GM12878 (cell line): ENCODE data around the gene SLC35E4. TPM values are rescaled to one million over a fixed set of nuclear protein-coding genes. Genes with fewer than 3 reads are reported as not detected.

ENCODE experiments used
- ATAC-seq: fragments of 200-7000 bp; cut with Tn5 transposase; 3 replicates; pipeline ENCODE4 v1.9.1; 2020; ENCODE audit warnings: mild to moderate bottlenecking, moderate library complexity
- BruUV-seq: library from RNA; stranded (reverse); fragments of 400-500 nt; replicated peaks from 2 replicates; lab custom pipeline; 2021; lab: Mats Ljungman, UMichigan
- CTCF ChIA-PET: fragments of 300-600 bp; sonication (Branson Sonifier 250); formaldehyde crosslinking; extraction: SDS; loops from one replicate; lab custom pipeline; 2021; ENCODE audit warnings: inconsistent platforms; lab: Yijun Ruan, JAX
- POLR2A ChIA-PET: fragments of 350-600 bp; formaldehyde crosslinking; extraction: SDS; loops from one replicate; lab custom pipeline; 2021; ENCODE audit warnings: inconsistent platforms; lab: Charles Lee
- RAD21 ChIA-PET: fragments of 300-600 bp; sonication (Branson Sonifier 250); formaldehyde crosslinking; loops from one replicate; lab custom pipeline; 2023; ENCODE audit warnings: antibody characterized with exemption; ENCODE audit not compliant: unreplicated experiment; lab: Charles Lee
- SMC1A ChIA-PET: fragments of 300-600 bp; sonication (Branson Sonifier 250); formaldehyde crosslinking; loops from one replicate; lab custom pipeline; 2023; ENCODE audit not compliant: unreplicated experiment, uncharacterized antibody; lab: Charles Lee
- DNase-seq: peaks from one replicate; pipeline ENCODE4 v3.0.0-alpha.2; 2011; ENCODE audit warnings: low read depth, low spot score
- FAIRE-seq: peaks from 3 replicates; lab custom pipeline; 2011; peaks lifted over from hg19 to GRCh38; lab: Jason Lieb, UNC
- H2AFZ ChIP-seq: 2 replicates; pipeline ENCODE4 v1.6.0; 2011; ENCODE audit warnings: low read depth, low read length, control low read depth; ENCODE audit not compliant: control insufficient read depth
- H3K27ac ChIP-seq: 2 replicates; pipeline ENCODE4 v1.5.1; 2011; ENCODE audit warnings: control low read depth; ENCODE audit not compliant: control insufficient read depth, insufficient read depth
- H3K27me3 ChIP-seq, 2 experiments: replicated peaks in 1 of 2; 2 replicates each; pipeline versions ENCODE4 v1.6.0 to v1.6.1; 2011; ENCODE audit warnings: low read length in 1 of 2; ENCODE audit not compliant: control insufficient read depth in 2 of 2, insufficient read depth in 2 of 2
- H3K36me3 ChIP-seq, 2 experiments: 2 replicates each; pipeline ENCODE4 v1.5.1; 2011; ENCODE audit warnings: low read length in 1 of 2; ENCODE audit not compliant: control insufficient read depth in 2 of 2, insufficient read depth in 2 of 2
- H3K4me1 ChIP-seq: 2 replicates; pipeline ENCODE4 v1.6.1; 2011; ENCODE audit warnings: mild to moderate bottlenecking, low read length, moderate library complexity, mixed read lengths; ENCODE audit not compliant: control insufficient read depth, insufficient read depth
- H3K4me2 ChIP-seq: 2 replicates; pipeline ENCODE4 v1.6.0; 2011; ENCODE audit warnings: control low read depth; ENCODE audit not compliant: control insufficient read depth, insufficient read depth
- H3K4me3 ChIP-seq: fragments of 200-600 bp; sonication (generic); 2 replicates; pipeline ENCODE4 v1.5.1; 2016
- H3K79me2 ChIP-seq: 2 replicates; pipeline ENCODE4 v1.6.0; 2011; ENCODE audit warnings: low read length; ENCODE audit not compliant: control insufficient read depth, insufficient read depth
- H3K9ac ChIP-seq: 2 replicates; pipeline ENCODE4 v1.8.0; 2011; ENCODE audit warnings: low read length, control low read depth, mixed read lengths; ENCODE audit not compliant: control insufficient read depth, insufficient read depth
- H3K9me3 ChIP-seq: replicated peaks from 3 replicates; pipeline ENCODE4 v1.5.1; 2011; ENCODE audit warnings: mild to moderate bottlenecking, low read length; ENCODE audit not compliant: control insufficient read depth, insufficient read depth
- H4K20me1 ChIP-seq: 2 replicates; pipeline ENCODE4 v1.6.0; 2011; ENCODE audit not compliant: control insufficient read depth, insufficient read depth
- KAT2A ChIP-seq: conservative IDR thresholded peaks from 2 replicates; pipeline ENCODE4 v1.6.1; 2011; ENCODE audit warnings: low read depth, low read length; ENCODE audit not compliant: control insufficient read depth
- NFYA ChIP-seq: IDR thresholded peaks from 2 replicates; pipeline ENCODE4 v1.6.1; 2011; ENCODE audit warnings: low read depth, mild to moderate bottlenecking, low read length, improper control_type of control experiment, borderline replicate concordance
- PAX8 ChIP-seq: fragments of 450-650 bp; IDR thresholded peaks from 2 replicates; pipeline ENCODE4 v1.6.1; 2017; ENCODE audit warnings: mild to moderate bottlenecking, moderate library complexity
- PML ChIP-seq: IDR thresholded peaks from 2 replicates; pipeline ENCODE4 v1.6.1; 2012; ENCODE audit warnings: low read length, inconsistent platforms
- WGBS: methylation state at CpG from one replicate; pipeline ENCODE4 v1.1.6; 2016; ENCODE audit warnings: low lambda C conversion rate; ENCODE audit not compliant: insufficient replicate concordance, insufficient coverage; ENCODE audit errors: missing lambda C conversion rate; 5-methylcytosine and 5-hydroxymethylcytosine counted together
- in situ Hi-C: fragments of 300-500 bp; cut with MboI; formaldehyde crosslinking; loops from 9 replicates; pipeline ENCODE4 v1.14.3; 2018; ENCODE audit warnings: mixed read lengths
- intact Hi-C: fragments of 100-400 bp; cut with micrococcal nuclease; formaldehyde crosslinking; loops from one replicate; pipeline ENCODE4 v1.14.2; 2022; ENCODE audit not compliant: unreplicated experiment
- polyA plus RNA-seq, 11 experiments: library from polyadenylated mRNA; depleted of rRNA in 4 of 11; unstranded in 6 of 11; stranded (reverse) in 5 of 11; fragments of >200 nt; fragmentation: Nextera tagmentation in 4 of 11; fragmentation: Illumina TruSeq in 1 of 11; extraction: Ambion mirVana in 4 of 11; extraction: Trizol in 1 of 11; gene quantifications; 1 replicate in 1 of 11; 2 replicates in 10 of 11; pipeline versions ENCODE4 v1.2.1 to v1.2.3, GENCODE V29; 2011 to 2016; ENCODE audit warnings: inconsistent platforms in 2 of 11, missing spikeins in 2 of 11, low read depth in 1 of 11
- total RNA-seq, 4 experiments: library from RNA; depleted of rRNA in 3 of 4; stranded (reverse); fragments of >200 nt in 3 of 4; fragmentation: Illumina TruSeq in 1 of 4; extraction: Trizol in 1 of 4; gene quantifications; 2 replicates each; pipeline versions ENCODE4 v1.2.1 to v1.2.3, GENCODE V29; 2013 to 2021
- TF ChIP-seq, protein P1 (sequence below): fragments of 450-650 bp; IDR thresholded peaks from 2 replicates; pipeline ENCODE4 v1.6.1; 2017; ENCODE audit warnings: mild to moderate bottlenecking, moderate library complexity
- TF ChIP-seq, protein P2 (sequence below), 3 experiments: IDR thresholded peaks in 2 of 3; conservative IDR thresholded peaks in 1 of 3; 2 replicates each; pipeline ENCODE4 v1.5.1; 2011; ENCODE audit warnings: low read depth in 3 of 3, low read length in 3 of 3, mild to moderate bottlenecking in 3 of 3, control low read depth in 2 of 3, moderate library complexity in 2 of 3, inconsistent platforms in 1 of 3, mixed read lengths in 1 of 3; ENCODE audit not compliant: control insufficient read depth in 2 of 3, insufficient read depth in 1 of 3; ENCODE audit errors: extremely low read depth in 1 of 3
- TF ChIP-seq, protein P3 (sequence below): IDR thresholded peaks from 2 replicates; pipeline ENCODE4 v1.6.1; 2011; ENCODE audit warnings: mild to moderate bottlenecking, low read depth, low read length, moderate library complexity; ENCODE audit not compliant: insufficient replicate concordance
- TF ChIP-seq, protein P4 (sequence below): IDR thresholded peaks from 2 replicates; pipeline ENCODE4 v1.6.1; 2012; ENCODE audit warnings: improper control_type of control experiment, low read depth, low read length; ENCODE audit not compliant: insufficient replicate concordance

The SLC35E4 gene
- total and polyA plus RNA-seq, 10 of the 15 experiments (the other 5 are each of a cell fraction or from before 2014, with no cell fraction given), result 0.16 to 5.3 (median 2.9) TPM; not detected in 1

DNA sequence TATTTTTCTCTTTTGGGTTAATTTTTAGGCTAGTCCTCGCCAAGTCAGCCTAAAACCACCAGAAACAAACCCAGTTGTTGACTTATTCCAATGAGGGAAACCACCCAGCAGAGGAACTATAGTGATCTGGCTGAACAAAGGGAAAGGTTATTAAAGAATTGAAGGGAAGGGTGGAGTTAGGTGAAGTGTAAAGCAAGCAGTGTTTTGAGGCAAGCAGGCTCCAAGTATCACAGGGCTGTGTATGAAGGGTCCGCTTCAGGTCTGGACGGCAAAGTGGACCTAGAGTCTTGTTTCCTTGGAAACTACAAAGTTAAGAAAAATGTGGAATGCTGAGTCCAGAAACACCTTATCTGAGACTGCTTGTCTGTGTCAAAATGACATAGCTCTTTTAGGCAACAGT lies 31.8 kb upstream of the SLC35E4 start:
- RAD21 ChIA-PET, result interaction anchor here (0.7 kb wide), 1 partner anchor 213 kb away, joined by 3 read pairs; no protein-coding TSS in a partner anchor
- H3K27me3 ChIP-seq, result no peaks in the 10 kb centered on the region
- H3K4me2 ChIP-seq, result no peak overlapping the region
- peaks cover 33% of the 10 kb centered on the region for H3K4me1 ChIP-seq
- in situ Hi-C loops, result no loop called here
- CTCF ChIA-PET, result interaction anchor here (0.7 to 4.4 kb wide), 9 partner anchors 8 to 316 kb away, joined by 3 to 45 read pairs (median 3); partner anchors contain the start of genes DUSP18 and PES1
- BruUV-seq, result no TSS peak
- no peaks in the 10 kb centered on the region for H3K79me2 ChIP-seq
- H3K36me3 ChIP-seq, result no peaks in the 10 kb centered on the region
- intact Hi-C loops, result loop anchor here (5.0 kb wide), 1 partner anchor 156 kb away; no protein-coding TSS in a partner anchor
- TF ChIP-seq, protein P1, sequence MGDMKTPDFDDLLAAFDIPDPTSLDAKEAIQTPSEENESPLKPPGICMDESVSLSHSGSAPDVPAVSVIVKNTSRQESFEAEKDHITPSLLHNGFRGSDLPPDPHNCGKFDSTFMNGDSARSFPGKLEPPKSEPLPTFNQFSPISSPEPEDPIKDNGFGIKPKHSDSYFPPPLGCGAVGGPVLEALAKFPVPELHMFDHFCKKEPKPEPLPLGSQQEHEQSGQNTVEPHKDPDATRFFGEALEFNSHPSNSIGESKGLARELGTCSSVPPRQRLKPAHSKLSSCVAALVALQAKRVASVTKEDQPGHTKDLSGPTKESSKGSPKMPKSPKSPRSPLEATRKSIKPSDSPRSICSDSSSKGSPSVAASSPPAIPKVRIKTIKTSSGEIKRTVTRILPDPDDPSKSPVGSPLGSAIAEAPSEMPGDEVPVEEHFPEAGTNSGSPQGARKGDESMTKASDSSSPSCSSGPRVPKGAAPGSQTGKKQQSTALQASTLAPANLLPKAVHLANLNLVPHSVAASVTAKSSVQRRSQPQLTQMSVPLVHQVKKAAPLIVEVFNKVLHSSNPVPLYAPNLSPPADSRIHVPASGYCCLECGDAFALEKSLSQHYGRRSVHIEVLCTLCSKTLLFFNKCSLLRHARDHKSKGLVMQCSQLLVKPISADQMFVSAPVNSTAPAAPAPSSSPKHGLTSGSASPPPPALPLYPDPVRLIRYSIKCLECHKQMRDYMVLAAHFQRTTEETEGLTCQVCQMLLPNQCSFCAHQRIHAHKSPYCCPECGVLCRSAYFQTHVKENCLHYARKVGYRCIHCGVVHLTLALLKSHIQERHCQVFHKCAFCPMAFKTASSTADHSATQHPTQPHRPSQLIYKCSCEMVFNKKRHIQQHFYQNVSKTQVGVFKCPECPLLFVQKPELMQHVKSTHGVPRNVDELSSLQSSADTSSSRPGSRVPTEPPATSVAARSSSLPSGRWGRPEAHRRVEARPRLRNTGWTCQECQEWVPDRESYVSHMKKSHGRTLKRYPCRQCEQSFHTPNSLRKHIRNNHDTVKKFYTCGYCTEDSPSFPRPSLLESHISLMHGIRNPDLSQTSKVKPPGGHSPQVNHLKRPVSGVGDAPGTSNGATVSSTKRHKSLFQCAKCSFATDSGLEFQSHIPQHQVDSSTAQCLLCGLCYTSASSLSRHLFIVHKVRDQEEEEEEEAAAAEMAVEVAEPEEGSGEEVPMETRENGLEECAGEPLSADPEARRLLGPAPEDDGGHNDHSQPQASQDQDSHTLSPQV, result no peak
- no peak for TF ChIP-seq NFYA
- TF ChIP-seq, protein P2, sequence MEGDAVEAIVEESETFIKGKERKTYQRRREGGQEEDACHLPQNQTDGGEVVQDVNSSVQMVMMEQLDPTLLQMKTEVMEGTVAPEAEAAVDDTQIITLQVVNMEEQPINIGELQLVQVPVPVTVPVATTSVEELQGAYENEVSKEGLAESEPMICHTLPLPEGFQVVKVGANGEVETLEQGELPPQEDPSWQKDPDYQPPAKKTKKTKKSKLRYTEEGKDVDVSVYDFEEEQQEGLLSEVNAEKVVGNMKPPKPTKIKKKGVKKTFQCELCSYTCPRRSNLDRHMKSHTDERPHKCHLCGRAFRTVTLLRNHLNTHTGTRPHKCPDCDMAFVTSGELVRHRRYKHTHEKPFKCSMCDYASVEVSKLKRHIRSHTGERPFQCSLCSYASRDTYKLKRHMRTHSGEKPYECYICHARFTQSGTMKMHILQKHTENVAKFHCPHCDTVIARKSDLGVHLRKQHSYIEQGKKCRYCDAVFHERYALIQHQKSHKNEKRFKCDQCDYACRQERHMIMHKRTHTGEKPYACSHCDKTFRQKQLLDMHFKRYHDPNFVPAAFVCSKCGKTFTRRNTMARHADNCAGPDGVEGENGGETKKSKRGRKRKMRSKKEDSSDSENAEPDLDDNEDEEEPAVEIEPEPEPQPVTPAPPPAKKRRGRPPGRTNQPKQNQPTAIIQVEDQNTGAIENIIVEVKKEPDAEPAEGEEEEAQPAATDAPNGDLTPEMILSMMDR (IDR thresholded peaks at IDR 0.05 in 2 of 3, conservative IDR thresholded peaks at IDR 0.05 in 1 of 3; ENCODE audit: control insufficient read depth in 2 of 3, extremely low read depth in 1 of 3, insufficient read depth in 1 of 3, low read depth in 3 of 3, low read length in 3 of 3), result no peak
- TF ChIP-seq, protein P3, sequence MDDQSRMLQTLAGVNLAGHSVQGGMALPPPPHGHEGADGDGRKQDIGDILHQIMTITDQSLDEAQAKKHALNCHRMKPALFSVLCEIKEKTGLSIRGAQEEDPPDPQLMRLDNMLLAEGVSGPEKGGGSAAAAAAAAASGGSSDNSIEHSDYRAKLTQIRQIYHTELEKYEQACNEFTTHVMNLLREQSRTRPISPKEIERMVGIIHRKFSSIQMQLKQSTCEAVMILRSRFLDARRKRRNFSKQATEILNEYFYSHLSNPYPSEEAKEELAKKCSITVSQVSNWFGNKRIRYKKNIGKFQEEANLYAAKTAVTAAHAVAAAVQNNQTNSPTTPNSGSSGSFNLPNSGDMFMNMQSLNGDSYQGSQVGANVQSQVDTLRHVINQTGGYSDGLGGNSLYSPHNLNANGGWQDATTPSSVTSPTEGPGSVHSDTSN, result no peak
- TF ChIP-seq, protein P4, sequence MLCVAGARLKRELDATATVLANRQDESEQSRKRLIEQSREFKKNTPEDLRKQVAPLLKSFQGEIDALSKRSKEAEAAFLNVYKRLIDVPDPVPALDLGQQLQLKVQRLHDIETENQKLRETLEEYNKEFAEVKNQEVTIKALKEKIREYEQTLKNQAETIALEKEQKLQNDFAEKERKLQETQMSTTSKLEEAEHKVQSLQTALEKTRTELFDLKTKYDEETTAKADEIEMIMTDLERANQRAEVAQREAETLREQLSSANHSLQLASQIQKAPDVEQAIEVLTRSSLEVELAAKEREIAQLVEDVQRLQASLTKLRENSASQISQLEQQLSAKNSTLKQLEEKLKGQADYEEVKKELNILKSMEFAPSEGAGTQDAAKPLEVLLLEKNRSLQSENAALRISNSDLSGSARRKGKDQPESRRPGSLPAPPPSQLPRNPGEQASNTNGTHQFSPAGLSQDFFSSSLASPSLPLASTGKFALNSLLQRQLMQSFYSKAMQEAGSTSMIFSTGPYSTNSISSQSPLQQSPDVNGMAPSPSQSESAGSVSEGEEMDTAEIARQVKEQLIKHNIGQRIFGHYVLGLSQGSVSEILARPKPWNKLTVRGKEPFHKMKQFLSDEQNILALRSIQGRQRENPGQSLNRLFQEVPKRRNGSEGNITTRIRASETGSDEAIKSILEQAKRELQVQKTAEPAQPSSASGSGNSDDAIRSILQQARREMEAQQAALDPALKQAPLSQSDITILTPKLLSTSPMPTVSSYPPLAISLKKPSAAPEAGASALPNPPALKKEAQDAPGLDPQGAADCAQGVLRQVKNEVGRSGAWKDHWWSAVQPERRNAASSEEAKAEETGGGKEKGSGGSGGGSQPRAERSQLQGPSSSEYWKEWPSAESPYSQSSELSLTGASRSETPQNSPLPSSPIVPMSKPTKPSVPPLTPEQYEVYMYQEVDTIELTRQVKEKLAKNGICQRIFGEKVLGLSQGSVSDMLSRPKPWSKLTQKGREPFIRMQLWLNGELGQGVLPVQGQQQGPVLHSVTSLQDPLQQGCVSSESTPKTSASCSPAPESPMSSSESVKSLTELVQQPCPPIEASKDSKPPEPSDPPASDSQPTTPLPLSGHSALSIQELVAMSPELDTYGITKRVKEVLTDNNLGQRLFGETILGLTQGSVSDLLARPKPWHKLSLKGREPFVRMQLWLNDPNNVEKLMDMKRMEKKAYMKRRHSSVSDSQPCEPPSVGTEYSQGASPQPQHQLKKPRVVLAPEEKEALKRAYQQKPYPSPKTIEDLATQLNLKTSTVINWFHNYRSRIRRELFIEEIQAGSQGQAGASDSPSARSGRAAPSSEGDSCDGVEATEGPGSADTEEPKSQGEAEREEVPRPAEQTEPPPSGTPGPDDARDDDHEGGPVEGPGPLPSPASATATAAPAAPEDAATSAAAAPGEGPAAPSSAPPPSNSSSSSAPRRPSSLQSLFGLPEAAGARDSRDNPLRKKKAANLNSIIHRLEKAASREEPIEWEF, result no peak
- no peak for TF ChIP-seq PAX8
- no peak for TF ChIP-seq PML
- TF ChIP-seq KAT2A, result no peak
- POLR2A ChIA-PET, result interaction anchor here (1.5 kb wide), 1 partner anchor 12 kb away, joined by 4 read pairs; the partner anchor contains the start of gene PES1
- H3K9me3 ChIP-seq, result no peaks in the 10 kb centered on the region
- no peak overlapping the region for H3K27ac ChIP-seq
- ATAC-seq, result no peak
- H3K4me3 ChIP-seq, result no peak overlapping the region
- H4K20me1 ChIP-seq, result no peaks in the 10 kb centered on the region
- SMC1A ChIA-PET, result interaction anchor here (1.5 kb wide), 1 partner anchor 158 kb away, joined by 5 read pairs; no protein-coding TSS in a partner anchor
- no peak for DNase-seq
- WGBS, result 43% methylated on average over 3 of the region's 3 CpGs
- no peak overlapping the region for H2AFZ ChIP-seq
- no peak overlapping the region for H3K9ac ChIP-seq
- FAIRE-seq, result no peak
